CD4-positive, alpha-beta T cell treated with Interleukin-4 for 4 hours (primary cell): ENCODE results near the gene PDIA2.
"Not testable (repeated sequence)": the region's sequence is repeated elsewhere in the genome, so short reads cannot be mapped to it uniquely, and the experiment has no call there.

Experiments
- DNase-seq: peaks from one replicate; pipeline ENCODE4 v3.0.0-alpha.2; 2020

Gene PDIA2

GRCh38 chr16:263944-264343 lies 19.0 kb upstream of the PDIA2 start:
- DNase-seq: no peak

- no peak for DNase-seq
Measured at GRCh38 chr16:264440-264951, 18.5 kb upstream of the PDIA2 start.

GRCh38 chr16:265002-265529 lies 17.9 kb upstream of the PDIA2 start:
- DNase-seq: no peak

GRCh38 chr16:265711-266110 lies 17.3 kb upstream of the PDIA2 start:
- DNase-seq: no peak

- no peak for DNase-seq
Measured at GRCh38 chr16:266258-267164, 16.5 kb upstream of the PDIA2 start.

- not testable (repeated sequence) for DNase-seq
Measured at GRCh38 chr16:267562-267961, 15.4 kb upstream of the PDIA2 start.

- DNase-seq: no peak
Measured at GRCh38 chr16:268141-269053, 14.6 kb upstream of the PDIA2 start.

GRCh38 chr16:269061-269796 lies 13.7 kb upstream of the PDIA2 start:
- no peak for DNase-seq

GRCh38 chr16:270381-271255 lies 12.3 kb upstream of the PDIA2 start:
- DNase-seq: no peak

- no peak for DNase-seq
Measured at GRCh38 chr16:272633-273546, 10.1 kb upstream of the PDIA2 start.

GRCh38 chr16:273547-274421 lies 9.2 kb upstream of the PDIA2 start:
- DNase-seq: no peak

- DNase-seq: no peak
Measured at GRCh38 chr16:275041-275641, 7.8 kb upstream of the PDIA2 start.

- no peak for DNase-seq
Measured at GRCh38 chr16:275786-276232, 7.2 kb upstream of the PDIA2 start, which contains the start of gene RGS11. RGS11 (minus strand) TSS chr16:275944; CDS start chr16:275911, 33 bp downstream.

- DNase-seq: no peak
Measured at GRCh38 chr16:276426-277077, 6.4 kb upstream of the PDIA2 start.

- DNase-seq: peak; percentile 36
Measured at GRCh38 chr16:278863-279366, 4.0 kb upstream of the PDIA2 start.

- no peak for DNase-seq
Measured at GRCh38 chr16:279531-279930, 3.4 kb upstream of the PDIA2 start.

GRCh38 chr16:280005-280460 lies 2.9 kb upstream of the PDIA2 start:
- DNase-seq: no peak

GRCh38 chr16:280552-280951 lies 2.4 kb upstream of the PDIA2 start, which contains the start of gene ARHGDIG:
ARHGDIG (plus strand) TSS chr16:280591; CDS start chr16:280681, 90 bp downstream.
- no peak for DNase-seq
